NCI-H510A treated with DMSO at 0.1 percent for 48 hours (cell line): Measurements from ENCODE around the gene TINAGL1.

Source experiments
- DNase-seq: peaks from one replicate; lab custom pipeline; 2025; lab: John Stamatoyannopoulos, UW

The TINAGL1 gene

DNA sequence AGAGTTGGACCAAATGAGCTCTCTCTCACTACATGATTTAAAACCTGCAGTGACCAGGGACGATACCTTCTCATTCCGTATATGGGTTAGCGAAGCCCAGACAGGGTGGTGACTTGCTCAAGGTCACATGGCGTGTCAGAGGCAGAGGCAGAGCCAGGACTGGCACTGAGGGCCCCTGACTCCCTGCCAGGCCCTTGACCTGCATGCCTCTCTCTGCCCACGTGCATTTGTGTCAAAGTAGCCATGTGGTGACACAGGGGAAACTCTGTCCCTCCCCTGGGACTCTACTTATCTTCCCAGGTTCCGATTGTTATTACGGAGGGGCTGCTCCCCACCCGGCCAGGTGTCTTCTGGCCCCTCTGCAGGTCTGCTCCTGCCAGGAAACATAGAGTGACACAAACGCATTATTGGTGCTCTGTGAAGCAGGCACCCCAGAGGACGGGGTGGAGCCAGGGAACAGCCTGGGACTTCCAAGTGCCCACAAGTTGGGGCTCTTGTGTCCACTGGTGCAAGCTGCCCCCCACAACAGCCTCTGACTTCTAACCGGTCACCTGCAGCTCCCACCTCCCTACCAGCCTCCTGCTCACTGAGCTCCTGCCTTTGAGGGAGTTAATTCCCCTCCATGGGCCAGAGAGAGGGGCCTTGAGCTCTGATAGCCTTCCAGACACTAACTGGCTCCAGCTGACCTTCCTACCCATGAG lies 7.3 kb upstream of the TINAGL1 start:
- DNase-seq, result no peak

GRCh38 chr1:31569596-31570173 lies 6.6 kb upstream of the TINAGL1 start:
- no peak for DNase-seq

- DNase-seq, result no peak
These were observed 6.1 kb upstream of the TINAGL1 start for GRCh38 chr1:31570228-31570627.

DNA sequence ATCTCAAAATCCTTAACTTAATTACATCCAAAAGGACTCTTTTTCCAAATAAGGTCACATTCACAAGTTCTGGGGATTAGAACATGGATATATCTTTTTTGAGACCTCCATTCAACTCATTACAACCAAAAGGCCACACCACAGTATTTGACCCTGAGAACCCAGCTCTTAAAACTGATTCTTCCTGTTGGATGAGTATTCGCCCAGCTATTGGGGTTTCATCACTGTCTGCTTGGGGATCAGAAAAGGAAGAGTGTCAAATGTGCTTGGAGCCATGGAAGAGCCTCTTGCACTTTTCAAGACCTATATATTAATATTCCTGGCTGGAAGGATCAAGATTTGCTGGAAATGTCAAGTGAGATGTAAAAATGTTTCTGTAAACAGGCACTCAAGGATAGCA lies 5.4 kb upstream of the TINAGL1 start:
- DNase-seq, result no peak

DNA sequence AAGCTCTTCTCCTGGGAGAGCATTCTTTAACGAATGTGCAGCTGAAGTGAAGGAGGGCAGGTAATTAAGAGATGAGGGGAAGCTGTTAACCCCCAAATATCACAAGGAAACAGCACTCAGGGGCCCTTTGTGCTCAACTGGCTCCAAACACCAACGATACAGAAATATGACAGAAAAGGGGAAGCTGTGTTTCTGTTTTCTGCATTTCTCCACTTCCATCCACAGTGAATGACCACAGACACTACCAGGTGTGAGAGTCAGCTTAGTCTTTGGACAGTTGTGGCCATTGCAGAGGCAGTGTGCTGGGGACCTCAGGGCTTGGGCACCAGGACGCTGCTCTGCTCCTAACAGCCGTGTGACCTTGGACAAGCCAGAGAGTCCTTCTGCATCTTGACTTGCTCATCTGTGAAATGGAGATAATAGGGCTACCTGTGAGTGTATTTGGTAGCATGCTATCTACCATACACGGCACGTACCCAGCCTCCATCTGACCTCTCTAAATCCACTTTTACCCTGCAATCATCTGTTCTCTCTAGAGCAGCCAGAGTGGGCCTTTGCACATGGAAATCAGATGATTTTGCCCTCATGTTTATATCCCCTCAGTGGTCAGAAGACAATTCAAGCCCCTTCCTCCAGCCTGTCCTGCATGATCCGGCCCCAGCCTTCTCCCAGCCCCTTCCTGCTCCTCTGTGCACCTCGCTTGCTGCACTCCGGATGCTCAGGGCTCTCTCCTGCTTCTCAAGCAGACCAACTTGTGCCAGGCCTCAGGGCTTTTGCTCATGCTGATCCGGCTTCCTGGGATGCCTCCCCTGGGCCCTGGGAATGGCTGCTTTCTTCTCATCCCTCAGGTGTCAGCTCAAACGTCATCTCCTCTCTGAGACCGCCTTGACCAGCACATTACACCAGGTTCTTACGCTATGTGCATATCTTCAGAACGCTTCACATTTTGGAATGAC lies 4.7 kb upstream of the TINAGL1 start:
- no peak for DNase-seq

DNA sequence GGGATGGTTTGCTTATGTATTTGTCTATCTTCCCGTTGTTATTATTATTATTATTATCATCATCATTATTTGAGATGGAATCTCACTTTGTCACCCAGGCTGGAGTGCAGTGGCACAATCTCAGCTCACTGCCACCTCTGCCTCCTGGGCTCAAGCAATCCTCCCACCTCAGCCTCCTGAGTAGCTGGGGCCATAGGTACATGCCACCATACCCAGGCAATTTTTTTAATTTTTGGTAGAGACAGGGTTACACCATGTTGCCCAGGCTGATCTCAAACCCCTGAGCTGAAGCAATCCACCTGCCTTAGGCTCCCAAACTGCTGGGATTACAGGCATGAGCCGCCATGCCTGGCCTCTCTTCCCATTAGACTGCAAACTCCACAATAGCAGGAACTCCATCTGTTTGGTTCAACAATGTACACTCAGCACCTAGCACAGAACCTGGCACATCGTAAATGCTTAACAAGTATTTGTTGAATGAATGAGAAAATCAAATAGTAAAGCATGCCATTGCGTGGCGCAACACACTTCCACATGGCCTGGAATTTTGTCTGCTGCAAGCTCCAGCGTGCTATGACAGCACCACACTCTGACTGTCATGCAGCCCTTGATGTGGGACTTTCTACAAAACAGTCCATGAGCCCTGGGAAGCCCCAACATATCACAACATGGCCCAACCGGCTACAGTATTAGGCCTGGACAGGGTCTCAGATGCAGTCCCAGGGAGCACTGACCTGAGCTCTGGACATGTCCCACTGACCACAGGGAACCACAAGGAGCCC lies 3.8 kb upstream of the TINAGL1 start:
- no peak for DNase-seq

DNA sequence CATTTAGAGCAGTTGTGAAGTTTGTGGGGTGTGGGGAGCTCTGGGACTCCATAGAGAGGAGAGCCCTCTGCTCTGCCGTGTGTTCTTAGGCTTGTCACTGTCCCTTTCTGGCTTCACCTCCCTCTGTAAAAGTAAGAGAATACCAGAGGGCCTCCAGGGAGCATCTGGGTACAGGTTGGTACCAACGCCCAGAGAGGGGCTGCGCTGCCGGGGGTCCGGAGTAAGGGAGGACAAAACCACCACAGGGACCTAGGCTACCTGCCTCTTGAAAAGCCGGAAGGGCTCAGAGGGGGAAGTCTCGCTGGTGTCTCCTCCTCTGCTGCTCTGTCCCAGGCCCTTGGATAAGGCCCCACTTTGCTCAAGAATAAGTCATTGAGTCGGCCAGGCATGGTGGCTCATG lies 3.1 kb upstream of the TINAGL1 start:
- DNase-seq, result no peak

GRCh38 chr1:31574749-31575368 lies 1.5 kb upstream of the TINAGL1 start:
- no peak for DNase-seq

DNA sequence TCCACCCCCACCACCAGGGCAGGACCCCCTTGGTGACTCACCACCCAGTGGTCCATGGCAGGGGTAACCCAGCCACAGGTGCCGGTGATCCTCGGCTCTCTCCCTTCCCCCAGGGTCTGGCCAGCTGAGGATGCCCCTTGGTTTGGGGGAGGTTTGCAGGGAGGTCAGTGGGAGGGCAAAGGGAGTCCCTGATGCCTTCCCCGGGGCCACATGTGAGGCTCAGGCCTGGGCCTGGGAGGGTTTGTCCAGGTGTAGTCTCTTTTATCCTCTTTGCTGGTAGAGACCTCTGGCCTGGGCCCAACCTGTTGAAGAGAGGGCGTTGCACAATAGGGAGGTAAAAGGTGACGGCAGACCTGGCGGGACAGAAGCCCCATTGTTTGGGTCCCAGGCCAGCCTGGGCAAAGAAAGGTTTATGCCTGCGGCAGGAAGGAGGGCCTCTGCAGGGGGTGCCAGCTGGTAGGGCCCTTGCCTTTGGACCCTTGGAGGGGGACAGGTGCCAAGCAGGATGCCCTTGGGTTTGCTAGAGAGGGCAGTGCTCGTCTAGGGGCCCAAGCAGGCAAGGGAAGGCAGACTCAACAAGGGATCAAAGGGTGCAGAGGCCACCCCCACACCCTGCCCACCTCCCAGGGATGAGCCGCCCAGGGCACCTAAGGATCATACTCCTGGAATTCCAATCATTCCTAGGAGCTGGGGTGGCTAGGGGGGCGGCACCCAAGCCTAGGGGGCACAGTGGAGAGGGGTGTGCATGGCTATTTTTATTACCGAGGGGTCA lies 760 bp upstream of the TINAGL1 start:
- no peak for DNase-seq

- DNase-seq, result no peak
These were observed 584 bp downstream of the TINAGL1 start for GRCh38 chr1:31576743-31577455.

DNA sequence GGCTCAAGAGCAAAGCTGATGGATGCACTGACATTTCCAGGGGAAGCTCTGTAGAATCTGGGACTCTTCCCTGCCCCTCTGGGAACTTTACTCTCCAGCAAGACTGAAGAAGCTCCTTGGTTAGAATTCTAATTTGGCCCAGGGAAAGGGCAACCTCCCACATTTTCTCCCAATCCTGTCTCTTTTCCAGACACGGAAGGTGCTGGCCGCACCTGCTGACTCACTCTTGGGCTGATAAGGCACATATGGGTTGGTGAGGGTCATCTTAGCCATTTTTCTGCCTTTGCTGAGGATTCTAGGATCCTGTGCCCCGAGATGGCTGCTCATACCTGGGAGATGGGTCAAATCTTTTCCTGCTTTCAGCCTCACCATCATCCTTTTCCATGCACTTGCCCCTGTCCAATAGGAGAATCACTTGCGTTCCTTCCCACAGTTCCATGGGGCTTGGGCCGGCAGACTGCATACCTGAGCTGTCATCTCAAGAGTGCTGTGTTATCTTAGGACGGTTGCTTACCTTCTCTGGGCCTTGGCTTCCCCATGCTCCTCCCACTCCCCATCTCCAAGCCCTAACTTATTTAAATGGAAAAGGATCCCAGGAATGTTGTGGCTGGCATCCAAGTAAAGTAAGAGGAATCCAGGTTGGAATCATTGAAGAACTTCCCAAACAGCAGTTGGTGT lies 1.3 kb downstream of the TINAGL1 start:
- no peak for DNase-seq

DNA sequence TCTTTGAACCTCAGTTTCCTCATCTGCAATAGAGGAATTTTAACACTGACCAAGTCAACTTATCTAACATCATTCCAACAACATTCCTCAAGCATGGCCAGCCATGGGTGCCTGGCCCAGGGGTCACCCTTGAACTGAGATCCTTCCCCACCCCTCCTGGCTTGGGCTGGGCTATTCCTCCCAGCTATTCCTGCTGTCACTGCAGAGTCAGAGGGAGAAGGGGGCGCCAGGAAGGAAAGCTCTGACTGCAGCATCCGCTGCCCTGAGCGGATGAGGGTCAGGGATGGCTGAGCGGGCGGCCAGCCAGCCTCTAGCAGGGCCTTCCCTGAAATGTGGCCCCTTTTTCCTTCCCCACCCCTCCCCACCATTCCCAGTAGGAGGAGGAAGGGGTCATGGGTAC lies 3.1 kb downstream of the TINAGL1 start:
- DNase-seq, result no peak

DNA sequence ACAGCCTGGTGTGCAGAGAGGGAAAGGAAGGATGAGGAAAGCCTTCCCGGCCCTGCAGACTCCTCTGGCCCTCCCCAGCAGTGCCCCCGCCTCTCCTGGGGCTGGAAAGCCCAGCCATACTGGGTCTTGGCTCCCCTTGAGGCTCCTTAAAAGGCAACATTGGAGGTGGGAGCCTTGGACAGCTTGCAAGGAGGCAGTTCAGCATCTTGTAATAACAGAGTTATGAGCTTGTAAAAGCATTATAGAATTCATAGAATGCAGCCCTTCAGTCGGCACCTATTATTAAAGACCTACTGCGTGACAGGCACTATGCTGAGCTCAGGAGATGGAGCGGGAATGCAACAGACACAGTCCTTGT lies 4.2 kb downstream of the TINAGL1 start:
- DNase-seq, result no peak

- no peak for DNase-seq
These were observed 4.7 kb downstream of the TINAGL1 start for GRCh38 chr1:31580891-31581603.

GRCh38 chr1:31581821-31582810 lies 5.8 kb downstream of the TINAGL1 start:
- DNase-seq, result no peak

- DNase-seq, result no peak
These were observed 7.0 kb downstream of the TINAGL1 start for GRCh38 chr1:31583082-31583994.
